GM18498 (cell line): ENCODE measurements around the gene ADPRHL1.

Experiments
- ATAC-seq: cut with Tn5 transposase; IDR thresholded peaks from one replicate; pipeline ENCODE4 v1.9.1; 2021; ENCODE audit warnings: mild to moderate bottlenecking, moderate library complexity; ENCODE audit not compliant: unreplicated experiment

ADPRHL1 gene

GRCh38 chr13:113351514-113352026 is 101.7 kb downstream of the ADPRHL1 start:
- no peak for ATAC-seq

- ATAC-seq: no peak
Observed at GRCh38 chr13:113350938-113351335, 102.4 kb downstream of the ADPRHL1 start.

GRCh38 chr13:113350065-113350937 is 103.0 kb downstream of the ADPRHL1 start:
- ATAC-seq: no peak
